ENCODE measurements around the gene MYADM. TPM values are rescaled to one million over a fixed set of nuclear protein-coding genes. Genes with fewer than 3 reads are reported as not detected.

The MYADM gene
- polyA plus RNA-seq, 1 of the 3 experiments (the other 2 are of a cell fraction), result 38.7 TPM

DNA sequence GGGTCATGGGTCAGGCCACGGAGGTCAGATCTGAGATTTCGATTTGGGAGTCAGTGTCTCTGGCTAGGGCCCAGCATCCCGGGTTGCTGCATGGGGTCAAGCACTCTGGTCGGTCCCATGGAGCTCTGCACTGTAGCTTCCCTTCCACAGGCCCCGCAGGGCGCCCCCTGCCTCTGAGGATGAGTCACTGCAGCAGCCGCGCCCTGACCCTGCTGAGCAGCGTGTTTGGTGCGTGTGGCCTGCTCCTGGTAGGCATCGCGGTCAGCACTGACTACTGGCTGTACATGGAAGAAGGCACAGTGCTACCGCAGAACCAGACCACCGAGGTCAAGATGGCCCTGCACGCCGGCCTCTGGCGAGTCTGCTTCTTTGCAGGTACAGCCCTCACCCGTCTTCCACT lies 45.0 kb downstream of the MYADM start:
- peaks cover 0 to 9% of the 10 kb centered on the region in 2 experiments; a peak in 1 of 4 replicates for H3K4me1 ChIP-seq (ENCODE audit: control insufficient read depth in 1 of 2, insufficient read depth in 2 of 2, low read depth in 1 of 2, low read length in 1 of 2)
- H3K27me3 ChIP-seq (ENCODE audit: insufficient read depth), result no peaks in the 10 kb centered on the region
- H4K20me1 ChIP-seq (ENCODE audit: insufficient read depth), result peaks cover 22% of the 10 kb centered on the region
- peaks cover 16% of the 10 kb centered on the region for H3K79me2 ChIP-seq (ENCODE audit: insufficient read depth)
- no peak overlapping the region for H3K27ac ChIP-seq (ENCODE audit: low read depth in 2 of 2, low read length in 1 of 2)
- H3K4me3 ChIP-seq (ENCODE audit: low read depth in 2 of 2, low read length in 1 of 2), result no peak overlapping the region; a peak in 1 of 4 replicates
- H2AFZ ChIP-seq (ENCODE audit: low read depth), result no peak overlapping the region
- no peak overlapping the region for H3K4me2 ChIP-seq
- ChIA-PET POLR2A (no interaction called here), CTCF (interaction anchor here (0.6 to 2.8 kb wide), 11 partner anchors 16 to 123 kb away, joined by 3 to 12 read pairs (median 3); no protein-coding TSS in a partner anchor)
- no peaks in the 10 kb centered on the region for H3K9me3 ChIP-seq
- no peak for TF ChIP-seq MEF2A (IDR thresholded peaks at IDR 0.05; ENCODE audit: borderline replicate concordance, low read depth)
- TF ChIP-seq NFIC (IDR thresholded peaks at IDR 0.05; ENCODE audit: borderline replicate concordance), result no peak
- TF ChIP-seq, protein P1, sequence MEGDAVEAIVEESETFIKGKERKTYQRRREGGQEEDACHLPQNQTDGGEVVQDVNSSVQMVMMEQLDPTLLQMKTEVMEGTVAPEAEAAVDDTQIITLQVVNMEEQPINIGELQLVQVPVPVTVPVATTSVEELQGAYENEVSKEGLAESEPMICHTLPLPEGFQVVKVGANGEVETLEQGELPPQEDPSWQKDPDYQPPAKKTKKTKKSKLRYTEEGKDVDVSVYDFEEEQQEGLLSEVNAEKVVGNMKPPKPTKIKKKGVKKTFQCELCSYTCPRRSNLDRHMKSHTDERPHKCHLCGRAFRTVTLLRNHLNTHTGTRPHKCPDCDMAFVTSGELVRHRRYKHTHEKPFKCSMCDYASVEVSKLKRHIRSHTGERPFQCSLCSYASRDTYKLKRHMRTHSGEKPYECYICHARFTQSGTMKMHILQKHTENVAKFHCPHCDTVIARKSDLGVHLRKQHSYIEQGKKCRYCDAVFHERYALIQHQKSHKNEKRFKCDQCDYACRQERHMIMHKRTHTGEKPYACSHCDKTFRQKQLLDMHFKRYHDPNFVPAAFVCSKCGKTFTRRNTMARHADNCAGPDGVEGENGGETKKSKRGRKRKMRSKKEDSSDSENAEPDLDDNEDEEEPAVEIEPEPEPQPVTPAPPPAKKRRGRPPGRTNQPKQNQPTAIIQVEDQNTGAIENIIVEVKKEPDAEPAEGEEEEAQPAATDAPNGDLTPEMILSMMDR (IDR thresholded peaks at IDR 0.05), result peak; percentile 48
- TF ChIP-seq, protein P2, sequence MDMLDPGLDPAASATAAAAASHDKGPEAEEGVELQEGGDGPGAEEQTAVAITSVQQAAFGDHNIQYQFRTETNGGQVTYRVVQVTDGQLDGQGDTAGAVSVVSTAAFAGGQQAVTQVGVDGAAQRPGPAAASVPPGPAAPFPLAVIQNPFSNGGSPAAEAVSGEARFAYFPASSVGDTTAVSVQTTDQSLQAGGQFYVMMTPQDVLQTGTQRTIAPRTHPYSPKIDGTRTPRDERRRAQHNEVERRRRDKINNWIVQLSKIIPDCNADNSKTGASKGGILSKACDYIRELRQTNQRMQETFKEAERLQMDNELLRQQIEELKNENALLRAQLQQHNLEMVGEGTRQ (IDR thresholded peaks at IDR 0.05; ENCODE audit: borderline replicate concordance, low read depth, low read length), result no peak
- no peak for TF ChIP-seq GABPA (IDR thresholded peaks at IDR 0.05; ENCODE audit: low read depth)
- TF ChIP-seq SMC3 (IDR thresholded peaks at IDR 0.05; ENCODE audit: low read depth, low read length), result 0 out of 2 replicates have a peak, but pooled peaks have one; percentile 15
- H3K36me3 ChIP-seq (replicated peaks in 1 of 2; ENCODE audit: control insufficient read depth in 1 of 2, insufficient read depth in 2 of 2, low read length in 1 of 2), result peaks cover 16 to 22% of the 10 kb centered on the region in 2 experiments
- peak; percentile 62 for DNase-seq
- peaks cover 7% of the 10 kb centered on the region for H3F3A ChIP-seq (replicated peaks; ENCODE audit: insufficient read depth)
- WGBS (ENCODE audit: low lambda C conversion rate), result 92% methylated on average over 12 of the region's 18 CpGs
- H3K9ac ChIP-seq, result no peak overlapping the region
- no peaks in the 10 kb centered on the region for H3K9me2 ChIP-seq

DNA sequence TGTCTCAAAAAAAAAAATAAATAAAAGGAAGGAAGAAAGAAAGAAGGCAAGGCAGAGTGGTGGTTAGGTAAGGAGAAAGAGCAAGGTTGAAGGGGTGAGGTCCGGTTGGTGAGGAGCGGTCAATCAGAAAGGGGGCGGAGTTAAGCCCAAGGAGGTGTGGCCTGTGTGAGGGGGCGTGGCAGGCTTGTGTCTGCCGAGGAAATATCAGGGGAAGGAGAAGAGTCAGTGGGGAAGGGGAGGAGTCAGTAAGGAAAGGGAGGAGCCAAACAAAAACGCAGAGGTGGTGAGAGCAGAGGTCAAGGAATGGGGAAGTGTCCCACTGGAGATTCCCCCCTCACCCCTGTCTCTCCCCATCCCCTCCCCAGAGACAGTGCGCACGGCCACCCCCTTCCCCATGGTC lies 47.3 kb downstream of the MYADM start:
- no peaks in the 10 kb centered on the region for H3K9me2 ChIP-seq
- H3F3A ChIP-seq (replicated peaks; ENCODE audit: insufficient read depth), result peaks cover 3% of the 10 kb centered on the region
- no peak overlapping the region for H3K27ac ChIP-seq (ENCODE audit: low read depth in 2 of 2, low read length in 1 of 2)
- peaks cover 20 to 26% of the 10 kb centered on the region in 2 experiments for H3K36me3 ChIP-seq (replicated peaks in 1 of 2; ENCODE audit: control insufficient read depth in 1 of 2, insufficient read depth in 2 of 2, low read length in 1 of 2)
- no peak overlapping the region for H3K4me3 ChIP-seq (ENCODE audit: low read depth in 2 of 2, low read length in 1 of 2)
- DNase-seq, result peak; percentile 76
- H4K20me1 ChIP-seq (ENCODE audit: insufficient read depth), result peaks cover 22% of the 10 kb centered on the region
- no peaks in the 10 kb centered on the region for H3K27me3 ChIP-seq (ENCODE audit: insufficient read depth)
- WGBS (ENCODE audit: low lambda C conversion rate), result 70% methylated on average over 8 of the region's 8 CpGs
- H3K9ac ChIP-seq, result no peak overlapping the region
- H3K79me2 ChIP-seq (ENCODE audit: insufficient read depth), result peaks cover 11% of the 10 kb centered on the region
- no peak overlapping the region for H2AFZ ChIP-seq (ENCODE audit: low read depth)
- no peak for TF ChIP-seq RXRA (IDR thresholded peaks at IDR 0.05; ENCODE audit: borderline replicate concordance, low read depth)
- peaks cover 0 to 5% of the 10 kb centered on the region in 2 experiments; a peak in 1 of 4 replicates for H3K4me1 ChIP-seq (ENCODE audit: control insufficient read depth in 1 of 2, insufficient read depth in 2 of 2, low read depth in 1 of 2, low read length in 1 of 2)
- H3K4me2 ChIP-seq, result no peak overlapping the region
- no peaks in the 10 kb centered on the region for H3K9me3 ChIP-seq
- CTCF ChIA-PET, result no interaction called here
- POLR2A ChIA-PET, result no interaction called here

DNA sequence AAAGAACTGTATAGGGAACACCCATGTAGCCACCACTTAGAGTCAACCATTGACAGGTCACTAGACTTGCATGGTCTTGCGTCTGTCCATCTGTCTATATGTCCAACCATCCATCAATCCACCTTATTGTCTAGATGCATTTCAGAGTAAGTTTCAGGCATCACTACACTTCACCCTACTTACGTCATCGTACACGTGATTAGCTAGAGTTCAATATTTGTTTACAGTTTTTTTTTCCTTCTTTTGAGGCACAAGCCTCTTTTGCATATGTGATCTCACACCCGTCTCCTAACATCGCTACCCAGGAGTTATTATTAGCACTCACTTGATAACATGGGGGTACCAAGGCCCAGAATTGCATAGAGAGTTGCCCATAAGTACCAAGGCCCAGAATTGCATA lies 48.3 kb downstream of the MYADM start:
- no peaks in the 10 kb centered on the region for H3K4me1 ChIP-seq (ENCODE audit: control insufficient read depth in 1 of 2, insufficient read depth in 2 of 2, low read depth in 1 of 2, low read length in 1 of 2)
- WGBS (ENCODE audit: low lambda C conversion rate), result 95% methylated on average over 6 of the region's 6 CpGs
- ChIA-PET CTCF (interaction anchor here (2.1 to 2.5 kb wide), 2 partner anchors 9 to 108 kb away, joined by 7 read pairs; no protein-coding TSS in a partner anchor), POLR2A (no interaction called here)
- H2AFZ ChIP-seq (ENCODE audit: low read depth), result no peak overlapping the region
- peaks cover 20 to 26% of the 10 kb centered on the region in 2 experiments for H3K36me3 ChIP-seq (replicated peaks in 1 of 2; ENCODE audit: control insufficient read depth in 1 of 2, insufficient read depth in 2 of 2, low read length in 1 of 2)
- H3K27me3 ChIP-seq (ENCODE audit: insufficient read depth), result no peaks in the 10 kb centered on the region
- H3K4me2 ChIP-seq, result no peak overlapping the region
- H3K9ac ChIP-seq, result no peak overlapping the region
- TF ChIP-seq RXRA (IDR thresholded peaks at IDR 0.05; ENCODE audit: borderline replicate concordance, low read depth), result no peak
- TF ChIP-seq FOXJ3 (CRISPR knock-in tag; IDR thresholded peaks at IDR 0.05), result no peak
- no peak for TF ChIP-seq ELF1 (IDR thresholded peaks at IDR 0.05)
- TF ChIP-seq NFIC (IDR thresholded peaks at IDR 0.05; ENCODE audit: borderline replicate concordance), result no peak
- TF ChIP-seq, protein P2 (IDR thresholded peaks at IDR 0.05; ENCODE audit: borderline replicate concordance, low read depth, low read length), result no peak
- no peak for TF ChIP-seq SIN3A (IDR thresholded peaks at IDR 0.05; ENCODE audit: borderline replicate concordance, low read depth, low read length)
- no peak for TF ChIP-seq MXI1 (IDR thresholded peaks at IDR 0.05; ENCODE audit: low read depth, low read length)
- TF ChIP-seq EP300 (IDR thresholded peaks at IDR 0.05; ENCODE audit: borderline replicate concordance in 1 of 2, low read depth in 1 of 2, low read length in 1 of 2), result no peak
- no peak for TF ChIP-seq FOXM1 (IDR thresholded peaks at IDR 0.05; ENCODE audit: low read depth)
- TF ChIP-seq, protein P3, sequence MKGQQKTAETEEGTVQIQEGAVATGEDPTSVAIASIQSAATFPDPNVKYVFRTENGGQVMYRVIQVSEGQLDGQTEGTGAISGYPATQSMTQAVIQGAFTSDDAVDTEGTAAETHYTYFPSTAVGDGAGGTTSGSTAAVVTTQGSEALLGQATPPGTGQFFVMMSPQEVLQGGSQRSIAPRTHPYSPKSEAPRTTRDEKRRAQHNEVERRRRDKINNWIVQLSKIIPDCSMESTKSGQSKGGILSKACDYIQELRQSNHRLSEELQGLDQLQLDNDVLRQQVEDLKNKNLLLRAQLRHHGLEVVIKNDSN (IDR thresholded peaks at IDR 0.05; ENCODE audit: borderline replicate concordance, low read depth), result no peak
- no peak for TF ChIP-seq TEAD4 (IDR thresholded peaks at IDR 0.05; ENCODE audit: borderline replicate concordance, insufficient read depth)
- TF ChIP-seq RAD21 (IDR thresholded peaks at IDR 0.05; ENCODE audit: low read length), result no peak
- TF ChIP-seq GATA2 (CRISPR knock-in tag; IDR thresholded peaks at IDR 0.05), result no peak
- TF ChIP-seq GABPA (IDR thresholded peaks at IDR 0.05; ENCODE audit: low read depth), result no peak
- no peak overlapping the region for H3K4me3 ChIP-seq (ENCODE audit: low read depth in 2 of 2, low read length in 1 of 2)
- H3F3A ChIP-seq (replicated peaks; ENCODE audit: insufficient read depth), result peaks cover 3% of the 10 kb centered on the region
- no peaks in the 10 kb centered on the region for H3K9me2 ChIP-seq
- no peaks in the 10 kb centered on the region for H3K9me3 ChIP-seq
- H4K20me1 ChIP-seq (ENCODE audit: insufficient read depth), result peaks cover 15% of the 10 kb centered on the region
- H3K79me2 ChIP-seq (ENCODE audit: insufficient read depth), result peaks cover 4% of the 10 kb centered on the region; the same call in 1 of the 2 replicates
- H3K27ac ChIP-seq (ENCODE audit: low read depth in 2 of 2, low read length in 1 of 2), result no peak overlapping the region
- DNase-seq, result no peak

Measured in SK-N-SH (cell line).